KMS-11 (cell line): ENCODE measurements around the gene ZC2HC1B.

Experiments used
- H2AFZ ChIP-seq: fragments of 200-600 bp; sonication (generic); 2 replicates; pipeline ENCODE4 v1.6.1; 2016; ENCODE audit warnings: antibody characterized with exemption, mixed run types, low read depth
- H3K27ac ChIP-seq: fragments of 200-600 bp; sonication (generic); 2 replicates; pipeline ENCODE4 v1.6.1; 2016; ENCODE audit warnings: mild to moderate bottlenecking, mixed run types
- H3K27me3 ChIP-seq: fragments of 200-600 bp; sonication (generic); 2 replicates; pipeline ENCODE4 v1.6.1; 2017; ENCODE audit warnings: mild to moderate bottlenecking, low read depth, mixed run types, moderate library complexity; ENCODE audit not compliant: insufficient read depth
- H3K36me3 ChIP-seq: fragments of 200-600 bp; sonication (generic); 2 replicates; pipeline ENCODE4 v1.6.1; 2017; ENCODE audit warnings: mild to moderate bottlenecking, mixed run types; ENCODE audit not compliant: insufficient read depth
- H3K4me1 ChIP-seq: fragments of 200-600 bp; sonication (generic); 2 replicates; pipeline ENCODE4 v1.6.1; 2016; ENCODE audit warnings: mild to moderate bottlenecking, low read depth, mixed run types; ENCODE audit not compliant: poor library complexity, severe bottlenecking
- H3K4me2 ChIP-seq: fragments of 200-600 bp; sonication (generic); 2 replicates; pipeline ENCODE4 v1.7.0; 2016; ENCODE audit warnings: mild to moderate bottlenecking, mixed run types
- H3K4me3 ChIP-seq: fragments of 200-600 bp; sonication (generic); IDR thresholded peaks from 2 replicates; pipeline ENCODE4 v1.6.1; 2017; ENCODE audit warnings: low read depth, low read length, mixed read lengths; ENCODE audit not compliant: insufficient read depth
- H3K79me2 ChIP-seq: fragments of 200-600 bp; sonication (generic); 2 replicates; pipeline ENCODE4 v1.6.1; 2016; ENCODE audit warnings: low read depth, mixed run types; ENCODE audit not compliant: insufficient read depth
- H3K9ac ChIP-seq: fragments of 200-600 bp; sonication (generic); 2 replicates; pipeline ENCODE4 v1.6.1; 2016; ENCODE audit warnings: mild to moderate bottlenecking, mixed run types
- H4K20me1 ChIP-seq: fragments of 200-600 bp; sonication (generic); 2 replicates; pipeline ENCODE4 v1.6.1; 2016; ENCODE audit warnings: mild to moderate bottlenecking, mixed run types; ENCODE audit not compliant: insufficient read depth
- CTCF ChIP-seq: fragments of 200-600 bp; sonication (generic); conservative IDR thresholded peaks from 2 replicates; pipeline ENCODE4 v1.6.1; 2017; ENCODE audit warnings: low read depth, mild to moderate bottlenecking, antibody characterized with exemption, low read length, moderate library complexity, mixed read lengths

The ZC2HC1B gene

GRCh38 chr6:143986463-143987065 is 122.3 kb downstream of the ZC2HC1B start:
- Histone ChIP-seq H3K27me3 (no peaks in the 10 kb centered on the region), H3K9ac (no peak overlapping the region), H3K4me3 (no peak overlapping the region), H3K4me1 (no peaks in the 10 kb centered on the region), H3K27ac (no peak overlapping the region), H4K20me1 (no peaks in the 10 kb centered on the region), H2AFZ (no peak overlapping the region), H3K79me2 (no peaks in the 10 kb centered on the region), H3K4me2 (no peak overlapping the region), H3K36me3 (no peaks in the 10 kb centered on the region)
- TF ChIP-seq CTCF = no peak
